Measurements from ENCODE around the gene RAB9A. TPM values are rescaled to one million over a fixed set of nuclear protein-coding genes. Genes with fewer than 3 reads are reported as not detected.

RAB9A gene
- total and polyA plus RNA-seq, 10 of the 15 experiments (the other 5 are each of a cell fraction or from before 2014, with no cell fraction given), result 42.1 to 142 (median 49.9) TPM

DNA sequence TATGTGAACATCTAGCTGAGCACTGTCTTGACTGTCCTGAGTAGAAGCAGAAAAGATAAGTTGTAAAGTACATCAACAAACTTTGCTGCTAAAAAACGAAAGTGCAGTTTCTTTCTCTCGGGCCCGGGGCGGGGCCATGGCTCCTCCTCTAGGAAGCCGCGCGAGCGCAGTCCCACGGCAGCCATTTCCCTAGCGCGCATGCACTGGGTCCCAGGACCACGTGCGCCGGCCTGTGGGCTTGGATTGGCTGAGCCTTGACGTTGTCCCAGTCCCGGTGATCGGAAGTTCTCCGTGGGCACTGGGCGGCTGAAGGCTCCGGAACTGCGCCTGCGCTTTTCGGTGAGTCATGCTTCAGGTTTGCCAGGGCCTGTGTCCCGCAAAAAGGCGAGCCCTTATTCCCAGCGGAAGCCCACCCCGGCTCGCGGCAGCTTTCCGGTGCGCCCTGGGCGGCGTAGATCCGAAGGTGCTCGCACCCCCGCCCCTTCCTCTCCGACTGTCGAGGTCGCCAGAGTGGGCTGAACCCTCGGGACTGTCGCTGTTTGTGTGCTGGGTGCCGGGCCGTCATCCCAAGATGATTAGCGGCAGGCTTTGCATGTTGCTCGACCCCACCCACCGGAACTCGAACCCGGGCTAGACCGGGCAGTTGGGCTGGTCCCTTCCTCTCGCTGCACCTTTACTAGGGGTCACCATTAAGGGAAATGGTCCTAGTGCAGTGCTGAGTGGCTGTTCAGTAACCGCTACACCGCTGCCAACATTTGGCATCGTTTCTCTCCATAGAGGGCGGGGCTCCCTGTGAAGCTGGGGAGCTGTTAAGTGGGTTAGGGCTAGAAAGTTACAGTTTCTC lies 35.9 kb upstream of the RAB9A start, which contains the start of gene TCEANC (continued):
- peak; percentile 83; the same call in 1 of the 2 replicates for TF ChIP-seq MXI1 (IDR thresholded peaks at IDR 0.05; ENCODE audit: low read depth, low read length)
- TF ChIP-seq, protein P1, sequence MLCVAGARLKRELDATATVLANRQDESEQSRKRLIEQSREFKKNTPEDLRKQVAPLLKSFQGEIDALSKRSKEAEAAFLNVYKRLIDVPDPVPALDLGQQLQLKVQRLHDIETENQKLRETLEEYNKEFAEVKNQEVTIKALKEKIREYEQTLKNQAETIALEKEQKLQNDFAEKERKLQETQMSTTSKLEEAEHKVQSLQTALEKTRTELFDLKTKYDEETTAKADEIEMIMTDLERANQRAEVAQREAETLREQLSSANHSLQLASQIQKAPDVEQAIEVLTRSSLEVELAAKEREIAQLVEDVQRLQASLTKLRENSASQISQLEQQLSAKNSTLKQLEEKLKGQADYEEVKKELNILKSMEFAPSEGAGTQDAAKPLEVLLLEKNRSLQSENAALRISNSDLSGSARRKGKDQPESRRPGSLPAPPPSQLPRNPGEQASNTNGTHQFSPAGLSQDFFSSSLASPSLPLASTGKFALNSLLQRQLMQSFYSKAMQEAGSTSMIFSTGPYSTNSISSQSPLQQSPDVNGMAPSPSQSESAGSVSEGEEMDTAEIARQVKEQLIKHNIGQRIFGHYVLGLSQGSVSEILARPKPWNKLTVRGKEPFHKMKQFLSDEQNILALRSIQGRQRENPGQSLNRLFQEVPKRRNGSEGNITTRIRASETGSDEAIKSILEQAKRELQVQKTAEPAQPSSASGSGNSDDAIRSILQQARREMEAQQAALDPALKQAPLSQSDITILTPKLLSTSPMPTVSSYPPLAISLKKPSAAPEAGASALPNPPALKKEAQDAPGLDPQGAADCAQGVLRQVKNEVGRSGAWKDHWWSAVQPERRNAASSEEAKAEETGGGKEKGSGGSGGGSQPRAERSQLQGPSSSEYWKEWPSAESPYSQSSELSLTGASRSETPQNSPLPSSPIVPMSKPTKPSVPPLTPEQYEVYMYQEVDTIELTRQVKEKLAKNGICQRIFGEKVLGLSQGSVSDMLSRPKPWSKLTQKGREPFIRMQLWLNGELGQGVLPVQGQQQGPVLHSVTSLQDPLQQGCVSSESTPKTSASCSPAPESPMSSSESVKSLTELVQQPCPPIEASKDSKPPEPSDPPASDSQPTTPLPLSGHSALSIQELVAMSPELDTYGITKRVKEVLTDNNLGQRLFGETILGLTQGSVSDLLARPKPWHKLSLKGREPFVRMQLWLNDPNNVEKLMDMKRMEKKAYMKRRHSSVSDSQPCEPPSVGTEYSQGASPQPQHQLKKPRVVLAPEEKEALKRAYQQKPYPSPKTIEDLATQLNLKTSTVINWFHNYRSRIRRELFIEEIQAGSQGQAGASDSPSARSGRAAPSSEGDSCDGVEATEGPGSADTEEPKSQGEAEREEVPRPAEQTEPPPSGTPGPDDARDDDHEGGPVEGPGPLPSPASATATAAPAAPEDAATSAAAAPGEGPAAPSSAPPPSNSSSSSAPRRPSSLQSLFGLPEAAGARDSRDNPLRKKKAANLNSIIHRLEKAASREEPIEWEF (IDR thresholded peaks at IDR 0.05; ENCODE audit: insufficient replicate concordance, low read depth, low read length), result no peak
- no peak for TF ChIP-seq CBX5 (IDR thresholded peaks at IDR 0.05; ENCODE audit: low read depth)
- no peak for TF ChIP-seq KLF5 (IDR thresholded peaks at IDR 0.05; ENCODE audit: partially characterized antibody)
- no peak for TF ChIP-seq ZNF217 (IDR thresholded peaks at IDR 0.05)
- TF ChIP-seq RFX5 (IDR thresholded peaks at IDR 0.05; ENCODE audit: low read depth, low read length), result no peak
- TF ChIP-seq CTCF (IDR thresholded peaks at IDR 0.05 in 2 of 3, conservative IDR thresholded peaks at IDR 0.05 in 1 of 3; ENCODE audit: control insufficient read depth in 2 of 3, extremely low read depth in 1 of 3, insufficient read depth in 1 of 3, low read depth in 3 of 3, low read length in 3 of 3), result no peak
- 0 out of 2 replicates have a peak, but pooled peaks have one; percentile 28 for TF ChIP-seq ATF2 (IDR thresholded peaks at IDR 0.05; ENCODE audit: low read length)
- no peak for TF ChIP-seq E4F1 (IDR thresholded peaks at IDR 0.05; ENCODE audit: borderline replicate concordance, partially characterized antibody)
- TF ChIP-seq, protein P2, sequence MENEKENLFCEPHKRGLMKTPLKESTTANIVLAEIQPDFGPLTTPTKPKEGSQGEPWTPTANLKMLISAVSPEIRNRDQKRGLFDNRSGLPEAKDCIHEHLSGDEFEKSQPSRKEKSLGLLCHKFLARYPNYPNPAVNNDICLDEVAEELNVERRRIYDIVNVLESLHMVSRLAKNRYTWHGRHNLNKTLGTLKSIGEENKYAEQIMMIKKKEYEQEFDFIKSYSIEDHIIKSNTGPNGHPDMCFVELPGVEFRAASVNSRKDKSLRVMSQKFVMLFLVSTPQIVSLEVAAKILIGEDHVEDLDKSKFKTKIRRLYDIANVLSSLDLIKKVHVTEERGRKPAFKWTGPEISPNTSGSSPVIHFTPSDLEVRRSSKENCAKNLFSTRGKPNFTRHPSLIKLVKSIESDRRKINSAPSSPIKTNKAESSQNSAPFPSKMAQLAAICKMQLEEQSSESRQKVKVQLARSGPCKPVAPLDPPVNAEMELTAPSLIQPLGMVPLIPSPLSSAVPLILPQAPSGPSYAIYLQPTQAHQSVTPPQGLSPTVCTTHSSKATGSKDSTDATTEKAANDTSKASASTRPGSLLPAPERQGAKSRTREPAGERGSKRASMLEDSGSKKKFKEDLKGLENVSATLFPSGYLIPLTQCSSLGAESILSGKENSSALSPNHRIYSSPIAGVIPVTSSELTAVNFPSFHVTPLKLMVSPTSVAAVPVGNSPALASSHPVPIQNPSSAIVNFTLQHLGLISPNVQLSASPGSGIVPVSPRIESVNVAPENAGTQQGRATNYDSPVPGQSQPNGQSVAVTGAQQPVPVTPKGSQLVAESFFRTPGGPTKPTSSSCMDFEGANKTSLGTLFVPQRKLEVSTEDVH (IDR thresholded peaks at IDR 0.05; ENCODE audit: low read depth, partially characterized antibody), result no peak
- TF ChIP-seq POLR2A (IDR thresholded peaks at IDR 0.05; ENCODE audit: low read depth, low read length), result peak; percentile 85
- TF ChIP-seq TCF12 (IDR thresholded peaks at IDR 0.05; ENCODE audit: low read depth, low read length), result no peak
- TF ChIP-seq CREB1 (IDR thresholded peaks at IDR 0.05; ENCODE audit: low read depth), result no peak
- no peak for TF ChIP-seq KAT2A (conservative IDR thresholded peaks at IDR 0.05; ENCODE audit: control insufficient read depth, low read depth, low read length)
